SKM-1 treated with dmso at 0.1 percent for 144 hours (cell line): ENCODE measurements around the gene ITPRID2.

ENCODE experiments used
- DNase-seq: peaks from one replicate; lab custom pipeline; 2025; ENCODE audit not compliant: unreplicated experiment; lab: John Stamatoyannopoulos, UW

The ITPRID2 gene

DNA sequence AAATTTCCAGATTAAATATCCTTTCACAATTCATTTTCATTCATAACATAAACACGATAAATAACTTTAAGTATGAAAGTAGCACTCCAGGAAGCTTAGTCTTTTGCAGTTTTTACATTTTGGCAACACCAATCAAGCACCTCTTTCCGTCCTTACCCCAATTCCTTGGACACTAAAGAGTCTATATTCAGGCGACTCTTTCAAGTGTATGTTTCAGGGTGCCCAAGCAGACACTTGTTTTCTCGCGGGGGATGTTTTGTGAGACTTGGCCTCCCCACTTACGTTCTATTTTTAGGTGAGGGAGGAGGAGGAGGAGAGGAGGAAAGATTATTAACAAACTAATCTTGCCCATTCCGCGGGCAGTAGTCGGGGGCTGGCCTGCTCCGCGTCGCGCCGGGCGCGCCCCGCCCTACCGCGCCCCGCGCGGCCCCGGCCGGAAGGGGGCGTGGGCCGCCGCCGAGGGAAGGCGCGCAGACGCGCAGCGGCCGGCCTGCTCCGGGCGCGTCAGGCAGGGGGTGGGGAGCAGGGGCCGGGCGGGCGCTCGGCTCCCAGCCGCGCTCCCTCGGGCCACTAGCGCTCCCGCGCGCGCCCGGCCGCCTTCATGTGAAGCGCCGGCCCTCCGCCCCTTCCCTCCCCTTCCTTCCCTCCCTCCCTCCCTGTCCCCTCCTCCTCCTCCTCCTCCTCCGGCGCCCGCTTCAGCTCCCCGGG is at the start of gene ITPRID2:
ITPRID2 (plus strand) TSS at position 473 of the 708 bp plus-strand sequence. CDS start 337 bp downstream, outside the sequence.
- peak; percentile 84 for DNase-seq

DNA sequence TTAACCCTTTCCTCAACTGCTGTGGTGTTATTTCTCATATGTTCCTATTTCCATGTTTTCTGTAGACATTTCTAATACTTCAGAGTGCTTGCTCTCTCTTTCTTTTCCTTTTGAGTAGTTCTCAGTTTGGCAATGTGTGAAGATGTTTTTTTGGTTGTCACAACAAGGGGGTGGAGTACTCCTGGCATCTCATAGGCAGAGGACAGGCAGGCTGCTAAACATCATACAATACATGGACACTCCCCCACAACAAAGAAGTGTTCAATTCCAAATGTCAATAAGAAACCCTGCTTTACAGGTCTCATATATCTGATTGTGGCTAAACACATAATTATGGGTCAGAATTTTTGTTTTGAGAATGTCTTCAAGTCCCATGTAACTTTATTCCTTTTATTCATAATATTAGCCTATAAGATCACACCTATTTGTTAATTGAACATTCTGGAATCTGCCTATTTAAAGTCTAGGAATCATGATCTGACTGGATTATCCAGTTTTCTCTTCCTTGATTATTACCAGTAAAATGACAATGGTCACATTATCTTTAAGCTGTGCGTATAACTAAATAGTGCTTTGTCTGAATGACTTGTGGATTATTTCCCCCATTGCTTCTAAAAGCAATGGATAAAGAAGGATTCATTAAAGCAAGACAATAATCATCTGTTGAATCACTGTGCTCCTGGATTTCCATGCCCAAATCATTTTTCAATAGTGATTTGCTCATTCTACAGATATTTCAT is 46.8 kb upstream of the ITPRID2 start:
- DNase-seq: no peak

DNA sequence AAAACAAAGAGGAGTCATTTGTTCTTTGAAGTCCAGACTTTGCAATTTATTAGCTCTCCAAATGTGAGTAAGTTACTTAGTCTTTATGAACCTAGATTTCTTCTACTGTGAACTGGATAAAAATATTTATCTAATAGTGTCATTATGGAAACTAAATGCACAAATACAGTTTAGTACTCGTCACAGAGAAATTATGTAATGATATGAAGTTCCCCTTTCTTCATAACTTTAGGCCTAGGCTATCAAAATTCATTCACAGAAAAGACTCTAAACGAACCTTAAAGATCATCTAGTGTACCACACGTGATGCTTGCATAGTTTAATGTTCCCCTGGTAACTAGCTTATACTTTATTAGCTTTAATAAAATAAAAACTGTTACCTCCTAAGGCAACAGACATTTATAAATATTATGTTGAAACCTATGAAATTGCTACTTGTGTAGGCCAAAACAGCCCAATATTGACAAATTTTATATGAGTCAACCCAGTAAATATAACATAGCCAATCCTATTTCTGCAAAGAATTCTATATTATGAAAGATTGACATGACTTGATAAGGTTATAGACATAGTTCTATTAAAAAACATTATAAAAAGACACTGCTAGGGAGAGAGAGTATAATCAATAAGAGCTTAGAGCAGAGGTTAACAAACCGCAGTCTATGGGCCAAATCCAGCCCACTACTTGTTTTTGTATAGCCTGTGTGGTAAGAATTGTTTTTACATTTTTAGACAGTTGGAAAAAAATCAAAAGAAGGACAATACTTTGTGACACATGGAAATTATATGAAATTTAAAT is 44.9 kb upstream of the ITPRID2 start:
- no peak for DNase-seq

DNA sequence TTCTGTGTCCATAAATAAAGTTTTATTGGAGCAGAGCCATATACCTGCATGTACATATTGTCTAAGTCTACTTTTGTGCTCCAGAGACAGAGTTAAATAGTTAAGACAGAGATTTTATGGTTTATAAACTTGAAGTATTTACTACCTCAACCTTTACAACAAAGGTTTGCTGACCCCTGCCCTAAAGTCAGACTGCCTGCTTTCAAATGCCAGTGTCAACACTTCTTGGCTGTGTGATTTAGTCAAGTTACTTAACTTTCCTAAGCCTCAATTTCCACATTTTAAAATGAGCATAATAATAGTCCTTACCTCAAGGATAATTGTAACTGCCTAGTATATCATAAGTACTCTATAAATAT is 44.4 kb upstream of the ITPRID2 start:
- DNase-seq: no peak

DNA sequence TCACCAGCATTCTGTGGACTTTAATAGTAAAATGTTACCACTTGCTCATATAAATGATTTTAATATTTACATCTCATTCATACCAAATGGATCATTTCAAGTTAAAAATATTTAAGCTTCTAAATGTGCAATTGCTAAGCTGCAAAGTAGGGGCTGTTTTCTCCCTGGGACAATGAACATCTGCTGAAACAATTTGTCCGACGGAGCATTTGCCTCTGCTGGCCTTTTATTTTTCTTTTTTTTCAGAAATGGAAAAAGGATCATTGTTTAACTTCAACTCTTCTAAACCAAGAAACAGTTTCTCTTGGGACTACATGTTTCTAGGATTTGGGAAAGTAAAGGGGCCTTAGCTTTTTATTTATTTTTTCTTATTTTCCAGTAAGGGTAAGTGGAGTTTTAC is 43.8 kb upstream of the ITPRID2 start:
- no peak for DNase-seq

DNA sequence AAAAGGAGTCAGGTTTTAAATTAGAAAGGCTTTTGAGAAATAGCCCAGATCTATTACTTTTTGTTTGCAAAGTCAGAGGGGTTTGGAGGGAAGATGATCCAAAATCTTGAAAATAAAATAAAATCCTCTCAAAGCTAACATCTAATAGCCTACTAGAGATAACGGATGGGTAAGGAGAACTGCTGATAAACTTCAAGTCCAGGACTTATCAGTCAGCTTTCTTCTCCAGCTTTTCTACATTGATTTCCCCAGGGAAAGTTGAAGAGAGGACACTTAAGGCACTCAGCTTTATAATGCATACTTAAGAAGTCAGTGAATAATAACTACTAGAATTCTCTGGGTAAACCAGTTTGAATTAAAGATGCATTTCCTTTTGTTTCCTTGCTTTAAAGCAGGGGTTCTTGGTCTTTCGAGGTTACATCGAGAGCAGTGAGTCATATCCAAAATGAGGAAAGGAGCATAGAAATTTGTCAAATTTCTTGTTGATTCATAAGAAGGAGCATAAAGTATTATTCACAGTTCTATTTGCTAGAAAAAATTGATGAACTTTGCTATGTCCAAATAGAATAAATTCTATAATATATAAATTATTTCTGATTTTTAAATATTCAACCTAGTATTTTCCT is 43.2 kb upstream of the ITPRID2 start:
- DNase-seq: no peak

DNA sequence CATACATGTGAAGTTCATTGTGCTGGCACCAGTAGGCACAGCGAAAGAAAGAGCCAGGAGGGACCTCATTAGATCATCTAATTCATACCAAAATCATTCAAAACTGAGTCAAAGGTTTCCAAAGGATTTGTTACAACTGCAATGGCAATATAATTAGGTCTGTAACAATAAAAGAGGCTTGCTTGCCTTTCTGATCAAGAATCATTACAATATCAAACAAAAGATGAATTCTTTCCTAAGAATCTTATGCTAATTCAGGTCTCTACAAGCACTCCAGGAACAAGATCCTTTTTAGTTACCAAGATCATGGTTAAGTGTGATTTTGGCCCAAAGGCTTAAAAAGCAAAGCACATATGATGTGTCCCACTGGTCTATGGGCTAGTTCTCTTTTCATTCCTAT is 41.9 kb upstream of the ITPRID2 start:
- no peak for DNase-seq

DNA sequence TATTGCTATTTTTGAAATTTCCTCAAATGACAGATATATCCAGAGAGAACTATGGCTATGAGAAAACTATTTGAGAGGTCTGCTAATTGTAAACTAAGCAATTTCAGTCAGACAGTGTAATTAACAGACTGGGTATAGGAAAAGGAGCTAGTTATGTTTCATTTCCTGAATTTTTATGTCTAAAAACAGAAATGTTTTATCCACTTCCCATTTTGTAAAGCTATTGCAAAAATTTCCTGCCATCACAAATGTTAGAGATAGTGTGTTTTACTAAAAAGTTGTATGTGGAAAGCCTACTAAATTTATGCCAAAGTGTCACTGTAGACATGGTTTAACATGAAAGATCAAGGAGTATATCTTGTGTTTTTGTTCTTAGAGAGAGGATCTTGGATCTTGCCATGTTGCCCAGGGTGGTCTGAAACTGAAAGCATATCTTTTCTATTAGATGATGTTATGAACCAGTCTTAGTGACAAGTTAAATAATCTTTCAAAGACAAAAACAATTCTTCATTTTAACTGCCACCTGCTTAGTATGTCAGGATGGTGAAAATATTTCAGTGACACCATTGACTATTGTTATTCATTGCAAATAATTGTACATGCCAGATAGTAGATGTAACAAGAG is 40.5 kb upstream of the ITPRID2 start:
- DNase-seq: peak; percentile 29

DNA sequence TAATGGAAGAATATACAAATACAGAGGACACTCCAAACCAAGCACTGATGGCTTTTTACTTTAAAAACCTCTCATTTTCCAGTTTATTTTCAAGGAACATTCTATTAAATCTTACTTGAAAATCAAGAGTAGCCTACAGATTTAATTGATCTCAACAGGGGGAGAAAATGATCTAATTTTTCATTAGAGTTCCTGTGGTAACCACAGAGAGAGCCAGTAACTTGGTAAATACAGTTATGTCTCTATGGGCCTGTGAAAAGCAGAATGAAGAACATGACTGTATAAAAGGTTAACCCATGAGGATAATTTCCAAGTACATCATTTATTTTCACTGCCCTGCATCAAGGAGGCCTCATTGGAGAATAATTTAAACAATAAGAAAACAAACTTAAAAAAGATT is 39.8 kb upstream of the ITPRID2 start:
- no peak for DNase-seq

DNA sequence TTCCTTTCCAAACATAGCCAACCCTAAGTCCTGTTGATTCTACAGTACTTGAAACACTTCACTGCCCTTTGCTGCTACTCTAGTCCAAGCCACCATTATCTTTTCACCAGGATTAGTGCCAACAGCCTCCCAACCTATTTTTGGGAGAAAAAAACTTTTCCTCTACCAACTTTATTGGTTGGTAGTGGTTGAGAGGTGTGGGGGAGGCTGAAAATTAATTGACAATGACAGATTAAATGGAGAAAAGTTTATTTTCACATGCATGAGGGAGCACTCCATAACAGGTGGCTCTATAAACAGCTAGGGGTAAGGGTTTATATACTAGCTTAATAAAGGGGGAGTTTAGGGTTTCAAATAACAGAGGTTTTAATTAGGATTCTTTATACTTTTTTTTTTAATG is 37.8 kb upstream of the ITPRID2 start:
- no peak for DNase-seq

DNA sequence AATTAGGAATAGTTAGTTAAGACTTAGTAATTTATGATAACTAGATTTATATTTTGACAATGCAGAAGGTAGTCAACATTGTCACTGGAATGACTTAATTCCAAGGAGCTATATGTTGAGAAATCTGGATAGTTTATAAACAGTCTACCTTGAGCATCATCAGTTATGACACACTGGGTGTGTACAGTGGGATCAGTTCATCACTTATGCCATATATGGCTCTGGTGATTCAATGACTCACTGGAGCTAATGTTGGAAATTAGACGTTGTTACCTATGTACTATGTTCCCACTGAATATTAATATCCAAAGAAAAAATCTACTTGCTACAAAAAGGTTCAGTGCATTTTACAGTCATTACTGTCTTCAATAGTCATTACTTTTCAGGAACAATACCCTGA is 34.0 kb upstream of the ITPRID2 start:
- DNase-seq: no peak

DNA sequence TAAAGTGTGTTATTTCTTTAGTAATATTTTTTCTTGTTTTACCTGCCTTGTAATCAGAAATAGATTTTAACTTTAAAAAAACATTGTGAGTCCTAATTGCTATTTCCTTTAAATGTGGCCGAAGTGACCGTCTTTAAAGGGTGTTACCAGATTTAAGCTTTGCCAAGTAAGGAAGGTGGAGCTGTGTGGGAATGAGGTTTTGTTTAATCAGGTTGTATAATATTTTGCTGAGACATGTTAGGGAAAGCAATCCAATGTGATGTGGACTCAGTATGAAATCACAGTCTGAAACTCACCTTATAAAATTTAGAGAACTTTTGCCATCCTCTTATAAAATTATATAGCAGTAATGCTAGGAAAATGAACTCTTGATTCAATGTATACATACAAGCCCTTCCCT is 32.9 kb upstream of the ITPRID2 start:
- no peak for DNase-seq

DNA sequence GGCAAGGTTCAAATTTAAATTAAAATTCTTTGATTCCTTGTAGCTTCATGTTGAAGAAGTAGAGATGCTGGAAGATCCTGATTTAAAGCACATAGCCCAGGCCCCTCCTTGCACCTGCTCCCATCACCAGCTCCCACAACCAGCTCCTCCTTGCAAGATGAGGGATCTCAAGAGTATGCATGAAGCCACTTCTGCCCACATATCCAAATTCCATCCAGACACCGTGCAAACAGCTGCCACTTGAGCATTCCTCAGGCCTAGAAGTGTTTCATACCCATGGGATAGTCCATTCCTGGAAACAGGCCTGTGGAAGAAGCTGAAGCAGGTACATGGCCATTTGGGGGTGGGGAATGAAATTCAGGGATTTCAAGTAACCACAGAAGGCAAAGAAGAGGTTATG is 32.4 kb upstream of the ITPRID2 start:
- DNase-seq: no peak

DNA sequence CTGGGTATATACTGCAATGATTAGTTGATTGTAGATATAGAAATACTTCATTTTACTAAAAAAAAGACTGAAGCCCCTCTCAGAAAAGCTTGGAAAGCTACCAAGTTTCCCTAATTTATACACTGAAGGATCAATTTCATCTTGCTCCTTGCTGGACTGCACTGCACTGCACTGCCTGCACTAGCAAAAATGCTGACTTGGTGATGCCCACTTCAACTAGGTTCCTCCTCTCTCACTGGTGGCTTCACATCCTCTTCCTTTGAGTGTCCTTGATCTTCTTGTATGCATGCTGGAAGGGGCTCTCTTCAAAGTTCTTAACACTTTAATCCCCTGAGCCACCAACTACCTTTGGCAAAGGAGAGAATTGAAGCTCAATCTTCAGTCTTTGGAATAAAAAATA is 31.7 kb upstream of the ITPRID2 start:
- no peak for DNase-seq

DNA sequence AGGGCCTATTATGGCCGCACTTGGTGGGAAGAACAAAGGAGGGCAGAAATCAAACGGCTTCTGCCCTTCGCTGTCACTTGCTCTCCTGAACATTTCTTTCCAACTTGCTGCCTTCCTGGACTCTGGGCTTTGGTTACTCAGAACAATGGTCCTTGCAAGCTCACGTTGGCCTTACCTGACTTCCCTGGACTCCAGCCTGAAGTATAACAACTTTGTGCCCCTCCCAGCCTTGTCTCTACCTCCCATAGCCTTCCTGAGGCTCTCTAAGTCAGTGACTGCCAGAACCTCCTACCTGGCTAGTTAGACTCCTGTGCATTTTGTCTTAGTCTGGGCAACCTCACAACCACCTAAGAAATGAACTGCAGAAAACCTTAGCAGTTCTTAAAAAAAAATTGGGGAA is 30.2 kb upstream of the ITPRID2 start:
- no peak for DNase-seq

DNA sequence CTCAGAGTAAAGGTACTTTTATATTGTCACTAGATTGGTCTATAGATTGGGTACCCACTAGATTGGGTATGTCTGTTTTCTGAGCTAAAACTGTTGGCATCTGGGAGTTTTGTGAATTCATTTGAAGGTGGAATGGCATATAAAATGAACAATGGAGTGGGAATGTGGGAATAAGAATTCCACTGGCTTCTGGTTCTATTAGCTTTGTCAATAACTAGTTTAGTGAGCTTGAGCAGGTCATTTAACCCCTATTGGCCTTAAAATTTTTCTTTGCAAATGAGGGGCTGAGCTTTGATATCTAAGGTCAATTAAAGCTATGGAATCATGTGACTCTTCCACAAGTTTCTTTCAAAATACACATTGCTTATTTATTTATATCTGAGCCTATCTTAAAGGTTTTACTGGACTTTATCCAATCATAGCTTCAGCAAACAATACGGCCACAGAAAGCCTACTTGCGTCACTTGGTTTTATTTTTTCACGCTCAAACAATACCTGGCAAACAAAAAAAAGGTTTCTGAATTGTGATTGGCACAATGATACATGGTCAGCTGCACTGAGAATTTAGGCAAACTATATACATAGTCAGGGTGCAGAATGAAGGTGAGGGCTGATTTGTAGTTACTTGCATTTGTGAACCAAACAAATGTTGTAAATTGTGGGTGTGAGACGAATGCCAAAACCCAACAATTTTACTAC is 28.8 kb upstream of the ITPRID2 start:
- DNase-seq: no peak

DNA sequence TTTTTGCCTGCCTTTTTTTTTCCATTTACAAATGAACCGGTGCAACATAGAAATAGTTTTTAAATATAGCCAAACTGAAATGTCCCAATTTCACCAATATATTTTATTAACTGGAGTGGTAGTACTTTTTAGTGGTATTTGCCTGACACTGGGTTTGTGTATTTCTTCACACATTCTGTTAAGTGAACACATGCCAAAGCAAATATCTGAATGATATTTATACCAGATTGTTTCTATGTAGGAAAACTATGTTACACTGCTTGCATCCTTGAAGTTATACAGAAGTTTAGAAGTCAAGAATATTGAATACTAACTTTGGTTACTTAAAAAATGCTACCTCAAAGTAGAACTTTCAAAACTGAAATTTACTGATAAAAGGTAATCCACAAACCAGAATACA is 19.4 kb upstream of the ITPRID2 start:
- DNase-seq: no peak

DNA sequence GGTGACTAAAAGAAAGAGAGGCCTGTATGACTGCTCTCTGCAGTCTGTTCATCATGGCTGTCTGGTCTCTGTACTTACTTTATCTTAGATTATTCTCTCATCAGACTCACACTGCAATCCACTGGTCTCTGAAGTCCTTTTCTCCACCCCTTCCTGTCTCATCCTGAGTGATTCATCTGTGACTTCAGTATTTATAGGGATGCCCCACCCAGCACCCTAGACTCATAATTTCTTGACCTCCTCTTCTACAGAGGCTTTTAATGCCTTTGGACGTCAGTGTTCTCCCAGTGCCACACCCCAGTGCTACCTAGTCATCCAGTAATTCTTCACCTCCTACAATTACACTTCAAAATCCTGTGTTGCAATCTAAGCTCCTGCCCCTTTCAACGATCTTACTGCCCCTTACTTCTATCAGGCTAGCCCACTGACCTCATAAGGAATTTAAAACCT is 14.9 kb upstream of the ITPRID2 start:
- DNase-seq: no peak

DNA sequence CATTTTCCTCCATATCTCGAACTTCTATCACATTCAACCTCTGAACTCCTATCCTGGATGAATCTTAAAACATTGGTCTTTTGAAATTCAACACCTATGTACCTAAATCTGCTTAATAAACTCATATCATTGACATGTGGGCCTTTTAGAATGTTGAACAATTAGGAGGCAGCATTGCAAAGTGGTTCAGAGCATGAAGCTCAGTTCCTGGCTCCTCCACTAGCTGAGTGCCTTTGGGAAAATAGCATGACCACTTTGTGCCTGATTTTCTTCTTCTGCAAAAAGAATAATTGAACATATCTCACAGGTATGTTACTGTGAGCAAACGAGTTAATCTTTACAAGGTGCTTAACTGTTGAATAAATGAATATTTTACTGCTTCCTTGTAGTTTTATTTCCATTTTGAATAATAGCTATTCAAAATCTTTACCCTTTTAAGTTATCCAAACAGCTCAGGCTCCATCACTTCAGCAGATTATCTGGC is 14.3 kb upstream of the ITPRID2 start:
- DNase-seq: no peak

DNA sequence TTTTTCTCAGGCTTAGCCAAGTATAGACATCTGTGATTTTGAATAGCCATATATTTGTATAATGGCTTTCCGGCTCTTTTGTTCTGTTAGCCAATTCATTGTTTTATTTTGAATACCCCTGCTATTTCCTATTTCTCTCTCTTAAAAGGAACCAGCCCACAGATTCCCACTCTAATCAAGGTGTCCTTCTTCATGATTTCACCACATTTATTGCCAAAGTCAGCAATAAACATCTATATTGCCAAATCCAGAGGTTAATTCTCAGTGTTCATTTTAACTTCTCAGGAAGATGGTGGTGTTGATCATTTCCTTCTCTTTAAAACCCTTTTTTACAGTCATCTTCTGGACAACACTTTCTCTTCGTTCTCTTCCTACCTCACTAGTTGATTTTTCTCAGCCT is 13.1 kb upstream of the ITPRID2 start:
- no peak for DNase-seq
